Stomach (tissue), 9 donors: ENCODE data around the gene TRIM43B. TPM values are rescaled to one million over a fixed set of nuclear protein-coding genes. Genes with fewer than 3 reads are reported as not detected.
"Not testable (repeated sequence)": the region's sequence is repeated elsewhere in the genome, so short reads cannot be mapped to it uniquely, and the experiment has no call there.

Experiments
- DNase-seq, 2 donors: peaks; one replicate each; pipeline versions ENCODE4 v3.0.0 to v3.0.0-alpha.2; 2013 to 2019
- H3K27ac ChIP-seq, 5 donors: fragments of 200-600 bp in 4 of 5; sonication (generic) in 4 of 5; one replicate each; pipeline ENCODE4 v1.5.1; 2013 to 2019; ENCODE audit warnings: mild to moderate bottlenecking in 1 of 5, moderate library complexity in 1 of 5
- H3K27me3 ChIP-seq, 3 donors: fragments of 200-600 bp; sonication (generic); one replicate each; pipeline ENCODE4 v1.5.1; 2017 to 2019; ENCODE audit warnings: mixed run types in 1 of 3
- H3K36me3 ChIP-seq, 4 donors: fragments of 200-600 bp; sonication (generic); 1 replicate in 3 of 4; 2 replicates in 1 of 4; pipeline ENCODE4 v1.5.1; 2016 to 2019
- H3K4me1 ChIP-seq, 4 donors: fragments of 200-600 bp; sonication (generic); one replicate each; pipeline ENCODE4 v1.5.1; 2016 to 2019
- H3K4me3 ChIP-seq, 4 donors: fragments of 200-600 bp; sonication (generic) in 3 of 4; one replicate each; pipeline ENCODE4 v1.5.1; 2016 to 2019; ENCODE audit warnings: mild to moderate bottlenecking in 1 of 4
- H3K9me3 ChIP-seq, 4 donors: fragments of 200-600 bp; sonication (generic); one replicate each; pipeline ENCODE4 v1.5.1; 2016 to 2019
- WGBS, 5 donors: extraction: QIAGEN DNeasy Blood & Tissue Kit in 3 of 5; methylation state at CpG; one replicate each; pipeline versions ENCODE4 v1.1.5 to v1.1.7; 2013 to 2018; 5-methylcytosine and 5-hydroxymethylcytosine counted together
- intact Hi-C: fragments of 100-400 bp; cut with DNase I; formaldehyde crosslinking; loops from one replicate; pipeline ENCODE4 v1.15.1; 2023; ENCODE audit warnings: low total_unique reads
- polyA plus RNA-seq, 3 donors: library from polyadenylated mRNA; stranded (reverse); fragments of 200-250 nt; gene quantifications; one replicate each; pipeline ENCODE4 v1.2.3, GENCODE V29; 2013
- small RNA-seq, 4 donors: library from RNA; depleted of rRNA; stranded (forward); fragments of <200 nt; gene quantifications; one replicate each; pipeline ENCODE3, GENCODE V24; 2016
- total RNA-seq, 5 donors: library from RNA; depleted of rRNA; stranded (reverse); fragments of >200 nt; gene quantifications; one replicate each; pipeline versions ENCODE4 v1.1.0 to v1.2.3, GENCODE V29; 2014 to 2016
- donor health status: healthy with polysubstance abuse.
- donor health status: Bipolar disorder and iron deficiency.
- donor health status: healthy.

TRIM43B gene
- total and polyA plus RNA-seq, 8 donors = not detected

- WGBS, 5 donors = no CpG with 5 or more reads among the region's 30 CpGs
- intact Hi-C loops, H3K4me1 ChIP-seq, H3K9me3 ChIP-seq, H3K27me3 ChIP-seq, H3K4me3 ChIP-seq, H3K36me3 ChIP-seq, DNase-seq: not testable (repeated sequence)
- peak overlapping the region in 1 of 5 donors; percentile 56 for H3K27ac ChIP-seq
These were observed 49.2 kb downstream of the TRIM43B start for GRCh38 chr2:95435162-95435871.

DNA sequence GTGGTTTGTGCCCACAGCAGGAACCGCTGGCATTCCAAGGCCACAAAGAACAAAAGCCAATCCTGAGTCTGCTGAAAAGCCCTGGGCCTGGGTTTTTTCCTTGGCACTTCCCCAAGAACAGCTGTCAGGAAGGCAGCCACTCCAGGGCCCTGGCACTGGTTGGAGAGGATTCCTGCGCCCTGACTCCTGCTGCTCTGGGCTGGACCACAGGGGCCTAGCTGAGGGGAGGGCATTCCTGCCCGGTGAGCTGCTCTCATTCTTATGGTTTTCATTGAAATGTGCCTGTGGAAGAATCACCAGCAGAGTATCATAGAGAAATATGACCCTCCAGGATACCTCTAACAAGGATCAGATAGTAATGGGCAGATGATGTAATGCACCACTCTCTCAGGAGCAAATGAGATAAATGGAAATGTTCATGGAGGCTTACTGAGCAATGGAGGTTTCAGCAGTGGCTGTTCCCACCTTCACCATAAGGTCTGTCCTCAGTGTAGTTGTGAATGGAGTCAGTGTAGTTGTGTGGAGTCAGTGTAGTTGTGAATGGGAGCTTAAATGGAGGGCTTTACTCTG, 50.0 kb downstream of the TRIM43B start:
- intact Hi-C loops, H3K9me3 ChIP-seq, H3K27me3 ChIP-seq, H3K36me3 ChIP-seq, H3K4me3 ChIP-seq, H3K4me1 ChIP-seq: not testable (repeated sequence)
- H3K27ac ChIP-seq = peak overlapping the region in 4 of 5 donors; percentile 30 to 72 (median 55)
- DNase-seq = peak in 1 of 2 donors; percentile 45
- WGBS, 5 donors = 24 to 53% (median 41%) methylated on average over 2 of the region's 3 CpGs; no CpG with 5 or more reads in 1 of the 5 donors

DNA sequence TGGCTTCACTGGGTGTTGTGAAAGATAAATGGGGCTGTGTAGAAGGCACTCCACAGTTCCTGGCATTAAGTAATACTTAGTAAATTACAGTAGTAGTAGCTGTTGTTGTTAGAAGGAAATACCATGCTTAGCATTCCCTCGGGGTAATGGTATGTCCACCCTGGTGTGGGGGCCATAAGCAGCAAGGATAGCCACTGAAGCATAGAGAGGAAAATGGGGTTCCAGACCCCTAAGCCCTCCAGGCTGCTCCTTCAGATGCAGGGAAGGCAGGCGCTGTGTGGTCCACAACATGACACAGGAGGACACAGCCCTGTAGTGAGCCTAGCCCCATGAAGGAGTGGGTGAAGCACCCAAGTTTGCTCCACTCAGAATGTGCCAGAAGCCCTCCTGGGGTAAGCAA, 50.6 kb downstream of the TRIM43B start:
- 83 to 97% (median 86%) methylated on average over 1 to 2 of the region's 2 CpGs; no CpG with 5 or more reads in 1 of the 5 donors for WGBS, 5 donors
- peak overlapping the region in 4 of 5 donors; percentile 22 to 73 (median 66) for H3K27ac ChIP-seq
- H3K4me3 ChIP-seq, H3K27me3 ChIP-seq, DNase-seq, intact Hi-C loops, H3K36me3 ChIP-seq, H3K9me3 ChIP-seq, H3K4me1 ChIP-seq: not testable (repeated sequence)

GRCh38 chr2:95433373-95433772, 51.2 kb downstream of the TRIM43B start:
- H3K27ac ChIP-seq, intact Hi-C loops, H3K4me1 ChIP-seq, H3K9me3 ChIP-seq, H3K4me3 ChIP-seq, H3K27me3 ChIP-seq, DNase-seq, H3K36me3 ChIP-seq: not testable (repeated sequence)
- 60 to 92% (median 67%) methylated on average over 1 of the region's 4 CpGs for WGBS, 5 donors

GRCh38 chr2:95429748-95430467, 54.6 kb downstream of the TRIM43B start:
- H3K27me3 ChIP-seq, DNase-seq, H3K4me1 ChIP-seq, H3K4me3 ChIP-seq, H3K36me3 ChIP-seq, H3K9me3 ChIP-seq, intact Hi-C loops, H3K27ac ChIP-seq: not testable (repeated sequence)
- no CpG with 5 or more reads among the region's 8 CpGs for WGBS, 5 donors

GRCh38 chr2:95427196-95427867, 57.2 kb downstream of the TRIM43B start:
- WGBS, 5 donors = 19 to 64% (median 48%) methylated on average over 6 to 14 of the region's 30 CpGs; no CpG with 5 or more reads in 1 of the 5 donors
- peak in 1 of 2 donors; percentile 34 for DNase-seq
- intact Hi-C loops, H3K4me1 ChIP-seq, H3K27ac ChIP-seq, H3K27me3 ChIP-seq, H3K4me3 ChIP-seq, H3K36me3 ChIP-seq, H3K9me3 ChIP-seq: not testable (repeated sequence)

Small RNAs within 50 kb of the gene (small RNA-seq; reads per million reads assigned to genes)
- gene AC009237.11 = 0 reads per million in 4 donors
- 0 reads per million in 4 donors for gene AC133104.2

Other genes with a start within 250 kb of the TRIM43B start
- gene PROM2, start 210.3 kb downstream of the TRIM43B start, total RNA-seq = 100 to 1,000 TPM in 1 of 5 donors, 10 to 100 TPM in 4; 18.4 to 370 (median 62.2) TPM
- 10 to 100 TPM in 2 of 3 donors, 1 to 10 TPM in 1; 6.0 to 22.3 (median 14.5) TPM for gene PROM2, start 210.3 kb downstream of the TRIM43B start, polyA plus RNA-seq
- gene KCNIP3, start 187.4 kb downstream of the TRIM43B start, total RNA-seq = 1 to 10 TPM in 3 of 5 donors, not detected in 2; 1.3 to 2.4 (median 1.6) TPM
- gene KCNIP3, start 187.4 kb downstream of the TRIM43B start, polyA plus RNA-seq = 1 to 10 TPM; 3.1 to 4.4 (median 3.9) TPM
- gene FAHD2A, start 82.0 kb downstream of the TRIM43B start, total RNA-seq = 10 to 100 TPM; 11.7 to 40.7 (median 14.3) TPM
- 10 to 100 TPM; 26.2 to 31.1 (median 26.6) TPM for gene FAHD2A, start 82.0 kb downstream of the TRIM43B start, polyA plus RNA-seq
- gene TRIM43, start 107.2 kb upstream of the TRIM43B start, total RNA-seq = not detected
- under 1 TPM in 1 of 3 donors, not detected in 2; 0.25 TPM for gene TRIM43, start 107.2 kb upstream of the TRIM43B start, polyA plus RNA-seq